Hepatocyte (in vitro differentiated cells): ENCODE data around the gene CRY2. TPM values are rescaled to one million over a fixed set of nuclear protein-coding genes. Genes with fewer than 3 reads are reported as not detected.

Experiments
- DNase-seq: peaks from one replicate; pipeline ENCODE4 v3.0.0-alpha.2; 2016; ENCODE audit warnings: low spot score
- H2AFZ ChIP-seq: fragments of 200-600 bp; sonication (generic); 2 replicates; pipeline ENCODE4 v1.6.0; 2016; ENCODE audit warnings: antibody characterized with exemption, mild to moderate bottlenecking
- H3K27ac ChIP-seq: fragments of 200-600 bp; sonication (generic); 2 replicates; pipeline ENCODE4 v1.5.1; 2016; ENCODE audit warnings: mild to moderate bottlenecking
- H3K27me3 ChIP-seq: fragments of 200-600 bp; sonication (generic); 2 replicates; pipeline ENCODE4 v1.6.1; 2016
- H3K36me3 ChIP-seq: fragments of 200-600 bp; sonication (generic); replicated peaks from 2 replicates; pipeline ENCODE4 v1.5.1; 2016; ENCODE audit warnings: low read depth; ENCODE audit not compliant: insufficient read depth
- H3K4me1 ChIP-seq: fragments of 200-600 bp; sonication (generic); 2 replicates; pipeline ENCODE4 v1.5.1; 2016; ENCODE audit warnings: mild to moderate bottlenecking, moderate library complexity; ENCODE audit not compliant: insufficient read depth
- H3K4me2 ChIP-seq: fragments of 200-600 bp; sonication (generic); 2 replicates; pipeline ENCODE4 v1.6.0; 2016
- H3K4me3 ChIP-seq: fragments of 200-600 bp; sonication (generic); 2 replicates; pipeline ENCODE4 v1.5.1; 2016; ENCODE audit warnings: mild to moderate bottlenecking
- H3K79me2 ChIP-seq: fragments of 200-600 bp; sonication (generic); 2 replicates; pipeline ENCODE4 v1.6.0; 2017; ENCODE audit warnings: mild to moderate bottlenecking
- H3K9me2 ChIP-seq: fragments of 200-600 bp; sonication (generic); replicated peaks from 2 replicates; pipeline ENCODE4 v1.6.0; 2017; ENCODE audit warnings: mild to moderate bottlenecking; ENCODE audit not compliant: insufficient read depth
- H3K9me3 ChIP-seq: fragments of 200-600 bp; sonication (generic); 2 replicates; pipeline ENCODE4 v1.5.1; 2016; ENCODE audit warnings: low read depth, mild to moderate bottlenecking
- H4K20me1 ChIP-seq: fragments of 200-600 bp; sonication (generic); 2 replicates; pipeline ENCODE4 v1.6.0; 2016; ENCODE audit warnings: mild to moderate bottlenecking; ENCODE audit not compliant: insufficient read depth, poor library complexity, severe bottlenecking
- CTCF ChIP-seq: fragments of 200-600 bp; sonication (generic); IDR thresholded peaks from 2 replicates; pipeline ENCODE4 v1.5.1; 2016; ENCODE audit warnings: antibody characterized with exemption, mild to moderate bottlenecking; ENCODE audit not compliant: poor library complexity
- EZH2 ChIP-seq: fragments of 200-600 bp; sonication (generic); IDR thresholded peaks from 2 replicates; pipeline ENCODE4 v1.6.1; 2016; ENCODE audit warnings: antibody characterized with exemption, mild to moderate bottlenecking, borderline replicate concordance
- EZH2phosphoT487 ChIP-seq: fragments of 200-600 bp; sonication (generic); IDR thresholded peaks from one replicate; pipeline ENCODE4 v1.6.1; 2018; ENCODE audit warnings: antibody characterized with exemption, mild to moderate bottlenecking, low read depth, moderate library complexity; ENCODE audit not compliant: unreplicated experiment, severe bottlenecking
- WGBS: methylation state at CpG from one replicate; pipeline ENCODE4 v1.1.6; 2016; ENCODE audit warnings: low lambda C conversion rate; ENCODE audit errors: missing lambda C conversion rate; 5-methylcytosine and 5-hydroxymethylcytosine counted together
- polyA plus RNA-seq: library from polyadenylated mRNA; unstranded; fragments of >200 nt; fragmentation: Nextera tagmentation; extraction: Ambion mirVana; gene quantifications from 2 replicates; pipeline ENCODE4 v1.2.1, GENCODE V29; 2016
- total RNA-seq: library from RNA; depleted of rRNA; stranded (reverse); fragments of >200 nt; gene quantifications from 2 replicates; pipeline ENCODE4 v1.2.3, GENCODE V29; 2014

CRY2 gene
- total and polyA plus RNA-seq, 2 experiments from 2014 or later, result 23.8 to 27.6 TPM

GRCh38 chr11:45844822-45845578 is 2.3 kb upstream of the CRY2 start:
- DNase-seq, result no peak
- TF ChIP-seq EZH2 (no peak), CTCF (no peak), EZH2phosphoT487 (no peak)
- 71% methylated on average over 3 of the region's 3 CpGs for WGBS
- H2AFZ ChIP-seq, result no peak overlapping the region
- H3K4me1 ChIP-seq, result no peaks in the 10 kb centered on the region
- H3K36me3 ChIP-seq, result no peaks in the 10 kb centered on the region
- no peak overlapping the region for H3K27ac ChIP-seq
- H3K79me2 ChIP-seq, result peaks cover 21% of the 10 kb centered on the region
- H3K9me2 ChIP-seq, result no peaks in the 10 kb centered on the region
- H3K9me3 ChIP-seq, result no peaks in the 10 kb centered on the region
- no peak overlapping the region for H3K4me2 ChIP-seq
- H4K20me1 ChIP-seq, result peaks cover 14% of the 10 kb centered on the region
- H3K27me3 ChIP-seq, result no peaks in the 10 kb centered on the region
- H3K4me3 ChIP-seq, result no peak overlapping the region

- no peak for DNase-seq
- Histone ChIP-seq H4K20me1 (peaks cover 25% of the 10 kb centered on the region), H3K4me1 (peaks cover 3% of the 10 kb centered on the region), H3K9me2 (no peaks in the 10 kb centered on the region), H3K27ac (peak overlapping the region; percentile 80), H3K27me3 (no peaks in the 10 kb centered on the region), H3K79me2 (peaks cover 33% of the 10 kb centered on the region), H3K36me3 (no peaks in the 10 kb centered on the region), H2AFZ (no peak overlapping the region), H3K4me3 (no peak overlapping the region), H3K9me3 (no peaks in the 10 kb centered on the region), H3K4me2 (peak overlapping the region; percentile 69)
- TF ChIP-seq EZH2phosphoT487 (no peak), EZH2 (no peak), CTCF (no peak)
- 83% methylated on average over 4 of the region's 4 CpGs for WGBS
Measured at GRCh38 chr11:45846174-45846675, 1.1 kb upstream of the CRY2 start.

GRCh38 chr11:45847911-45848316 is 639 bp downstream of the CRY2 start:
- H3K9me3 ChIP-seq, result no peaks in the 10 kb centered on the region
- peaks cover 50% of the 10 kb centered on the region for H3K79me2 ChIP-seq
- H3K27ac ChIP-seq, result peak overlapping the region; percentile 96
- peak overlapping the region; percentile 58 for H3K4me3 ChIP-seq
- peaks cover 3% of the 10 kb centered on the region for H3K4me1 ChIP-seq
- TF ChIP-seq EZH2phosphoT487, result no peak
- TF ChIP-seq EZH2, result no peak
- no peak for TF ChIP-seq CTCF
- H3K27me3 ChIP-seq, result no peaks in the 10 kb centered on the region
- H2AFZ ChIP-seq, result peak overlapping the region; percentile 7
- H3K36me3 ChIP-seq, result no peaks in the 10 kb centered on the region
- DNase-seq, result peak; percentile 83
- H3K9me2 ChIP-seq, result no peaks in the 10 kb centered on the region
- H3K4me2 ChIP-seq, result peak overlapping the region; percentile 86
- H4K20me1 ChIP-seq, result peaks cover 41% of the 10 kb centered on the region
- WGBS, result 3% methylated on average over 16 of the region's 16 CpGs
